Lower leg skin (tissue), 3 donors: Measurements from ENCODE around the gene KRT84.

ENCODE experiments used
- CTCF ChIP-seq, 3 donors: fragments of 450-650 bp; IDR thresholded peaks; one replicate each; pipeline ENCODE4 v1.5.1; 2016; ENCODE audit warnings: antibody characterized with exemption in 3 of 3, mild to moderate bottlenecking in 3 of 3, moderate library complexity in 2 of 3
- POLR2A ChIP-seq, 2 donors: fragments of 450-650 bp; IDR thresholded peaks; one replicate each; pipeline ENCODE4 v1.6.1; 2016 to 2017; ENCODE audit warnings: antibody characterized with exemption in 2 of 2, mild to moderate bottlenecking in 1 of 2, moderate library complexity in 1 of 2

DNA sequence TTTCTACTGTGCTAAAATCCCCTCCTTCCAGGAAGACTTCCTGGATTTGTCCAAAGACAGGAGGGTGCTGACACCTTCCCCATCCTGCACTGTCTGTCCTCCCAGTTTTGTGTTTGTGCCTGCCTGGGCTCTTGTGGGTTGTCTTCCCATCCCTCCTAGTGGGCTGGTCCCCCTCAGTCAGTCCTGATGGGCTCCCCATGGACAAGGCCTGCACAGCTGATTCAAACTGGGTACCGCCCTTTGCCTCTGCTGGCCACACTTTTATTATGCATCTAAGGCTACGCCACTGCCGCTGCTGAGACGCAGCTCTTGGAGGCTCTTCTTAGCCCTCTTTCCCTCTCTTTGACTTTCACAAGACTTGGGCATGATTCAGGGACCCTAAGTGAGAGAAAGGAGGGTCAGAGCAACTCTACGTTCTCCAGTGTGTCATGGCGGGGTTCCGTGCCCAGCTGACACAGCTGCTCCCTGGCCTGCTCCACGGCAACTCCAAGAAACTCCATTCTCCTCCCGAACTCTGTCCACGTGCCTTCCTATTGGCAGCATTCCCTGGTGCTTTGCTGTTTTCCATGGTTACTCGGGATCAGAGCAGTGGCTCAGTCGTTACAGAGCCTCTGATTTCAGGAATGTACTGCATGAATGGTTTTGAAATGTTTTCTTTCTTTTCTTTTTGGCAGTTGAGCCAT, 14.4 kb downstream of the KRT84 start:
- TF ChIP-seq CTCF (IDR thresholded peaks at IDR 0.05) = no peak
- no peak for TF ChIP-seq POLR2A (IDR thresholded peaks at IDR 0.05)
